ENCODE data around the gene NT5DC1. TPM values are rescaled to one million over a fixed set of nuclear protein-coding genes. Genes with fewer than 3 reads are reported as not detected.

NT5DC1 gene
- total and polyA plus RNA-seq, 4 donors = 8.6 to 49.0 (median 22.1) TPM

DNA sequence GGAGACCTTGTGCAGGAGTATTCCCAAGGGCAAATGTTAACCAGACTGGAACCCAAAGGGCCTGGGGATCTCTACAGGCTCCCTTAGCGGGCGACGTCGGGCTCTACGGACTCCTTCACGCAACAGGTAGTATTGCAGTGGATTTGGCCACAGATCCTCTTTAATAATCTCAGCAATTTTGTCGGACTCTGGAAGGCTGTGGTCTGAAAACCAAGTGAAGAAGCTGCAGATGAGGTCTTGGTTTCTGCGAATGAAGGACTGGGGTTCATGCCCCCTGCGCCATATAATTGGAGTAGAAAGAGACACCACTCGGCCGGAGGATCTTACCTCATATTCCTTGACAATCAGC, 177.8 kb downstream of the NT5DC1 start:
- H3K27ac ChIP-seq (ENCODE audit: low read depth in 1 of 2, low read length in 1 of 2) = peak overlapping the region; percentile 96 to 100
- H3K4me3 ChIP-seq = peak overlapping the region; percentile 96
- H3K36me3 ChIP-seq (ENCODE audit: control insufficient read depth in 4 of 4, insufficient read depth in 4 of 4, low read length in 4 of 4) = peaks cover 3 to 27% (median 8%) of the 10 kb centered on the region in 4 donors
- DNase-seq (no peak), ATAC-seq (ENCODE audit: insufficient read depth, low FRiP score) (no peak)
- no peak for TF ChIP-seq CTCF (IDR thresholded peaks at IDR 0.05; ENCODE audit: control extremely low read depth, extremely low read depth)
- H3K9me3 ChIP-seq (ENCODE audit: control insufficient read depth in 4 of 4, insufficient read depth in 3 of 4, low read length in 3 of 4) = no peaks in the 10 kb centered on the region
- peak overlapping the region; percentile 87 to 100 for H3K9ac ChIP-seq (ENCODE audit: insufficient read depth in 1 of 2, low read length in 2 of 2)
- no peaks in the 10 kb centered on the region for H3K27me3 ChIP-seq (ENCODE audit: control insufficient read depth in 3 of 3, insufficient read depth in 3 of 3, low read length in 2 of 3)
- H3K4me1 ChIP-seq (ENCODE audit: control insufficient read depth in 5 of 5, insufficient read depth in 5 of 5, low read length in 5 of 5) = peaks cover 5 to 40% (median 16%) of the 10 kb centered on the region in 5 donors
- WGBS, 2 donors = 65 to 77% methylated on average over 11 of the region's 11 CpGs

GRCh38 chr6:116278854-116279231, 178.2 kb downstream of the NT5DC1 start:
- H3K27ac ChIP-seq (ENCODE audit: low read depth in 1 of 2, low read length in 1 of 2) = peak overlapping the region; percentile 96 to 100
- ATAC-seq (ENCODE audit: insufficient read depth, low FRiP score) = peak; percentile 8
- no peak for TF ChIP-seq CTCF (IDR thresholded peaks at IDR 0.05; ENCODE audit: control extremely low read depth, extremely low read depth)
- DNase-seq = peak; percentile 75 to 87 (median 85)
- H3K36me3 ChIP-seq (ENCODE audit: control insufficient read depth in 4 of 4, insufficient read depth in 4 of 4, low read length in 4 of 4) = peaks cover 3 to 25% (median 7%) of the 10 kb centered on the region in 4 donors
- H3K9me3 ChIP-seq (ENCODE audit: control insufficient read depth in 4 of 4, insufficient read depth in 3 of 4, low read length in 3 of 4) = no peaks in the 10 kb centered on the region
- 9 to 22% methylated on average over 12 of the region's 12 CpGs for WGBS, 2 donors
- no peaks in the 10 kb centered on the region for H3K27me3 ChIP-seq (ENCODE audit: control insufficient read depth in 3 of 3, insufficient read depth in 3 of 3, low read length in 2 of 3)
- peaks cover 5 to 40% (median 16%) of the 10 kb centered on the region in 5 donors for H3K4me1 ChIP-seq (ENCODE audit: control insufficient read depth in 5 of 5, insufficient read depth in 5 of 5, low read length in 5 of 5)
- peak overlapping the region; percentile 96 for H3K4me3 ChIP-seq
- peak overlapping the region; percentile 87 to 100 for H3K9ac ChIP-seq (ENCODE audit: insufficient read depth in 1 of 2, low read length in 2 of 2)

- peak; percentile 98 for ATAC-seq (ENCODE audit: insufficient read depth, low FRiP score)
- Histone ChIP-seq H3K27me3 (ENCODE audit: control insufficient read depth in 3 of 3, insufficient read depth in 3 of 3, low read length in 2 of 3) (no peaks in the 10 kb centered on the region), H3K9ac (ENCODE audit: insufficient read depth in 1 of 2, low read length in 2 of 2) (peak within 1 kb of the TSS; percentile 87 to 100), H3K9me3 (ENCODE audit: control insufficient read depth in 4 of 4, insufficient read depth in 3 of 4, low read length in 3 of 4) (no peaks in the 10 kb centered on the region), H3K4me3 (peak within 1 kb of the TSS; percentile 96), H3K36me3 (ENCODE audit: control insufficient read depth in 4 of 4, insufficient read depth in 4 of 4, low read length in 4 of 4) (peaks cover 0 to 25% (median 7%) of the 10 kb centered on the region in 4 donors), H3K27ac (ENCODE audit: low read depth in 1 of 2, low read length in 1 of 2) (peak within 1 kb of the TSS; percentile 96 to 100), H3K4me1 (ENCODE audit: control insufficient read depth in 5 of 5, insufficient read depth in 5 of 5, low read length in 5 of 5) (peaks cover 5 to 40% (median 14%) of the 10 kb centered on the region in 5 donors)
- 0 to 1% methylated on average over 71 of the region's 71 CpGs for WGBS, 2 donors
- no peak for TF ChIP-seq CTCF (IDR thresholded peaks at IDR 0.05; ENCODE audit: control extremely low read depth, extremely low read depth)
- DNase-seq = peak; percentile 99 to 100 (median 99)
Observed at GRCh38 chr6:116279232-116280160, 178.8 kb downstream of the NT5DC1 start, which contains the start of gene TSPYL1. Gene TSPYL1, minus strand, starts transcription at chr6:116279930. Its CDS starts 100 bp downstream, at chr6:116279830.

Measured in lung (tissue), 12 donors.